ENCODE measurements around the gene ENG. TPM values are rescaled to one million over a fixed set of nuclear protein-coding genes. Genes with fewer than 3 reads are reported as not detected.
"Not testable (repeated sequence)": the region's sequence is repeated elsewhere in the genome, so short reads cannot be mapped to it uniquely, and the experiment has no call there.

ENG gene
- total RNA-seq, 1 experiment from 2014 or later: not detected

- Histone ChIP-seq H3K4me2 (ENCODE audit: low read depth, low read length, poor library complexity, severe bottlenecking) (no peak overlapping the region), H3K27ac (ENCODE audit: low read length) (no peak overlapping the region)
- DNase-seq: no peak
Observed at GRCh38 chr9:127847178-127847510, 7.3 kb downstream of the ENG start.

GRCh38 chr9:127846443-127847177 lies 7.8 kb downstream of the ENG start:
- Histone ChIP-seq H3K9ac (ENCODE audit: low read length) (no peak overlapping the region), H3K4me3 (ENCODE audit: low read length) (no peak overlapping the region)

More at GRCh38 chr9:127847178-127847510, 7.3 kb downstream of the ENG start:
- Histone ChIP-seq H3K9ac (ENCODE audit: low read length) (no peak overlapping the region), H4K20me1 (ENCODE audit: insufficient read depth, low read depth, low read length) (no peaks in the 10 kb centered on the region), H3K9me2 (replicated peaks; ENCODE audit: insufficient read depth, low read length) (no peaks in the 10 kb centered on the region), H3K27me3 (ENCODE audit: low read length) (no peaks in the 10 kb centered on the region; the same call in 1 of the 2 replicates), H3K4me1 (ENCODE audit: low read length) (no peaks in the 10 kb centered on the region), H3K36me3 (ENCODE audit: insufficient read depth, low read length) (peaks cover 3% of the 10 kb centered on the region; the same call in 1 of the 2 replicates), H3K79me2 (ENCODE audit: low read length) (no peaks in the 10 kb centered on the region), H3K9me3 (ENCODE audit: low read length) (peaks cover 9% of the 10 kb centered on the region), H3K4me3 (ENCODE audit: low read length) (no peak overlapping the region), H2AFZ (ENCODE audit: low read length) (no peak overlapping the region)

GRCh38 chr9:127845619-127846018 lies 8.8 kb downstream of the ENG start:
- H4K20me1 ChIP-seq (ENCODE audit: insufficient read depth, low read depth, low read length); H3K9me3 ChIP-seq (ENCODE audit: low read length); H3K4me3 ChIP-seq (ENCODE audit: low read length); H3K79me2 ChIP-seq (ENCODE audit: low read length); H3K27me3 ChIP-seq (ENCODE audit: low read length); H3K36me3 ChIP-seq (ENCODE audit: insufficient read depth, low read length); H2AFZ ChIP-seq (ENCODE audit: low read length); H3K27ac ChIP-seq (ENCODE audit: low read length); H3K4me2 ChIP-seq (ENCODE audit: low read depth, low read length, poor library complexity, severe bottlenecking); H3K9me2 ChIP-seq (replicated peaks; ENCODE audit: insufficient read depth, low read length); H3K9ac ChIP-seq (ENCODE audit: low read length); DNase-seq; H3K4me1 ChIP-seq (ENCODE audit: low read length): not testable (repeated sequence)

More at GRCh38 chr9:127846443-127847177, 7.8 kb downstream of the ENG start:
- Histone ChIP-seq H3K36me3 (ENCODE audit: insufficient read depth, low read length) (peaks cover 3% of the 10 kb centered on the region; the same call in 1 of the 2 replicates), H3K9me3 (ENCODE audit: low read length) (peaks cover 9% of the 10 kb centered on the region), H3K4me2 (ENCODE audit: low read depth, low read length, poor library complexity, severe bottlenecking) (no peak overlapping the region), H3K4me1 (ENCODE audit: low read length) (no peaks in the 10 kb centered on the region), H3K27me3 (ENCODE audit: low read length) (no peaks in the 10 kb centered on the region; the same call in 1 of the 2 replicates), H3K9me2 (replicated peaks; ENCODE audit: insufficient read depth, low read length) (no peaks in the 10 kb centered on the region), H3K79me2 (ENCODE audit: low read length) (no peaks in the 10 kb centered on the region), H3K27ac (ENCODE audit: low read length) (no peak overlapping the region), H4K20me1 (ENCODE audit: insufficient read depth, low read depth, low read length) (no peaks in the 10 kb centered on the region), H2AFZ (ENCODE audit: low read length) (no peak overlapping the region)
- DNase-seq: no peak

GRCh38 chr9:127844821-127845359 lies 9.6 kb downstream of the ENG start:
- Histone ChIP-seq H3K4me2 (ENCODE audit: low read depth, low read length, poor library complexity, severe bottlenecking) (no peak overlapping the region), H3K9me2 (replicated peaks; ENCODE audit: insufficient read depth, low read length) (no peaks in the 10 kb centered on the region), H3K9ac (ENCODE audit: low read length) (no peak overlapping the region), H3K27ac (ENCODE audit: low read length) (no peak overlapping the region), H3K79me2 (ENCODE audit: low read length) (no peaks in the 10 kb centered on the region), H3K27me3 (ENCODE audit: low read length) (no peaks in the 10 kb centered on the region; the same call in 1 of the 2 replicates), H3K9me3 (ENCODE audit: low read length) (peaks cover 8% of the 10 kb centered on the region), H3K4me1 (ENCODE audit: low read length) (no peaks in the 10 kb centered on the region), H4K20me1 (ENCODE audit: insufficient read depth, low read depth, low read length) (no peaks in the 10 kb centered on the region), H2AFZ (ENCODE audit: low read length) (no peak overlapping the region), H3K4me3 (ENCODE audit: low read length) (no peak overlapping the region), H3K36me3 (ENCODE audit: insufficient read depth, low read length) (peaks cover 3% of the 10 kb centered on the region; the same call in 1 of the 2 replicates)
- DNase-seq: no peak

- Histone ChIP-seq H3K27ac (ENCODE audit: low read length) (no peak overlapping the region), H3K9me3 (ENCODE audit: low read length) (no peaks in the 10 kb centered on the region), H3K4me1 (ENCODE audit: low read length) (peaks cover 9% of the 10 kb centered on the region), H4K20me1 (ENCODE audit: insufficient read depth, low read depth, low read length) (no peaks in the 10 kb centered on the region), H3K79me2 (ENCODE audit: low read length) (no peaks in the 10 kb centered on the region), H3K4me3 (ENCODE audit: low read length) (no peak overlapping the region), H2AFZ (ENCODE audit: low read length) (no peak overlapping the region), H3K36me3 (ENCODE audit: insufficient read depth, low read length) (no peaks in the 10 kb centered on the region), H3K27me3 (ENCODE audit: low read length) (no peaks in the 10 kb centered on the region), H3K4me2 (ENCODE audit: low read depth, low read length, poor library complexity, severe bottlenecking) (no peak overlapping the region), H3K9me2 (replicated peaks; ENCODE audit: insufficient read depth, low read length) (no peaks in the 10 kb centered on the region), H3K9ac (ENCODE audit: low read length) (no peak overlapping the region)
- no peak for DNase-seq
Observed at GRCh38 chr9:127841087-127841835, 13.2 kb downstream of the ENG start.

- H3K4me3 ChIP-seq (ENCODE audit: low read length): no peak overlapping the region
Observed at GRCh38 chr9:127838375-127839078, 15.9 kb downstream of the ENG start.

GRCh38 chr9:127837346-127837745 lies 17.1 kb downstream of the ENG start:
- no peaks in the 10 kb centered on the region for H3K27me3 ChIP-seq (ENCODE audit: low read length)
- no peak overlapping the region for H3K4me2 ChIP-seq (ENCODE audit: low read depth, low read length, poor library complexity, severe bottlenecking)
- H3K9me2 ChIP-seq (replicated peaks; ENCODE audit: insufficient read depth, low read length): no peaks in the 10 kb centered on the region
- no peak overlapping the region for H2AFZ ChIP-seq (ENCODE audit: low read length)
- no peaks in the 10 kb centered on the region for H3K36me3 ChIP-seq (ENCODE audit: insufficient read depth, low read length)
- H3K9me3 ChIP-seq (ENCODE audit: low read length): no peaks in the 10 kb centered on the region
- no peaks in the 10 kb centered on the region for H4K20me1 ChIP-seq (ENCODE audit: insufficient read depth, low read depth, low read length)
- peaks cover 9% of the 10 kb centered on the region for H3K4me1 ChIP-seq (ENCODE audit: low read length)
- no peak overlapping the region; the same call in 1 of the 2 replicates for H3K9ac ChIP-seq (ENCODE audit: low read length)
- no peak overlapping the region for H3K27ac ChIP-seq (ENCODE audit: low read length)
- no peak overlapping the region for H3K4me3 ChIP-seq (ENCODE audit: low read length)
- H3K79me2 ChIP-seq (ENCODE audit: low read length): no peaks in the 10 kb centered on the region
- DNase-seq: no peak

More at GRCh38 chr9:127838375-127839078, 15.9 kb downstream of the ENG start:
- H3K4me2 ChIP-seq (ENCODE audit: low read depth, low read length, poor library complexity, severe bottlenecking): no peak overlapping the region
- no peak overlapping the region for H2AFZ ChIP-seq (ENCODE audit: low read length)
- no peaks in the 10 kb centered on the region for H3K9me3 ChIP-seq (ENCODE audit: low read length)
- no peaks in the 10 kb centered on the region for H3K79me2 ChIP-seq (ENCODE audit: low read length)
- H3K9me2 ChIP-seq (replicated peaks; ENCODE audit: insufficient read depth, low read length): no peaks in the 10 kb centered on the region
- H4K20me1 ChIP-seq (ENCODE audit: insufficient read depth, low read depth, low read length): no peaks in the 10 kb centered on the region
- DNase-seq: no peak
- no peak overlapping the region for H3K9ac ChIP-seq (ENCODE audit: low read length)
- no peak overlapping the region for H3K27ac ChIP-seq (ENCODE audit: low read length)
- no peaks in the 10 kb centered on the region for H3K27me3 ChIP-seq (ENCODE audit: low read length)
- H3K36me3 ChIP-seq (ENCODE audit: insufficient read depth, low read length): no peaks in the 10 kb centered on the region
- peaks cover 9% of the 10 kb centered on the region for H3K4me1 ChIP-seq (ENCODE audit: low read length)

- H3K9me3 ChIP-seq (ENCODE audit: low read length); H3K36me3 ChIP-seq (ENCODE audit: insufficient read depth, low read length); H4K20me1 ChIP-seq (ENCODE audit: insufficient read depth, low read depth, low read length); H3K4me1 ChIP-seq (ENCODE audit: low read length); H3K27ac ChIP-seq (ENCODE audit: low read length); H3K9ac ChIP-seq (ENCODE audit: low read length); H2AFZ ChIP-seq (ENCODE audit: low read length); DNase-seq; H3K9me2 ChIP-seq (replicated peaks; ENCODE audit: insufficient read depth, low read length); H3K27me3 ChIP-seq (ENCODE audit: low read length); H3K4me3 ChIP-seq (ENCODE audit: low read length); H3K79me2 ChIP-seq (ENCODE audit: low read length); H3K4me2 ChIP-seq (ENCODE audit: low read depth, low read length, poor library complexity, severe bottlenecking): not testable (repeated sequence)
Observed at GRCh38 chr9:127836561-127836960, 17.9 kb downstream of the ENG start.
